GM12878 (cell line): Measurements from ENCODE around the gene TSPAN19. TPM values are rescaled to one million over a fixed set of nuclear protein-coding genes. Genes with fewer than 3 reads are reported as not detected.

Source experiments
- CUX1 ChIP-seq: IDR thresholded peaks from 2 replicates; pipeline ENCODE4 v1.6.1; 2012; ENCODE audit warnings: improper control_type of control experiment, low read depth, low read length; ENCODE audit not compliant: insufficient replicate concordance
- ETV6 ChIP-seq, 2 experiments: fragments of 450-650 bp in 1 of 2; IDR thresholded peaks in 1 of 2; conservative IDR thresholded peaks in 1 of 2; 2 replicates each; pipeline ENCODE4 v1.6.1; 2014; ENCODE audit warnings: antibody characterized with exemption in 1 of 2, borderline replicate concordance in 1 of 2, low read depth in 1 of 2, mild to moderate bottlenecking in 1 of 2, moderate library complexity in 1 of 2
- NFYA ChIP-seq: IDR thresholded peaks from 2 replicates; pipeline ENCODE4 v1.6.1; 2011; ENCODE audit warnings: low read depth, mild to moderate bottlenecking, low read length, improper control_type of control experiment, borderline replicate concordance
- NKRF ChIP-seq: fragments of 450-650 bp; conservative IDR thresholded peaks from 2 replicates; pipeline ENCODE4 v1.6.1; 2017; ENCODE audit warnings: mild to moderate bottlenecking, moderate library complexity
- ZBTB33 ChIP-seq: fragments of 450-650 bp; IDR thresholded peaks from 2 replicates; pipeline ENCODE4 v1.6.1; 2017; ENCODE audit warnings: mild to moderate bottlenecking
- polyA plus RNA-seq, 11 experiments: library from polyadenylated mRNA; depleted of rRNA in 4 of 11; unstranded in 6 of 11; stranded (reverse) in 5 of 11; fragments of >200 nt; fragmentation: Nextera tagmentation in 4 of 11; fragmentation: Illumina TruSeq in 1 of 11; extraction: Ambion mirVana in 4 of 11; extraction: Trizol in 1 of 11; gene quantifications; 1 replicate in 1 of 11; 2 replicates in 10 of 11; pipeline versions ENCODE4 v1.2.1 to v1.2.3, GENCODE V29; 2011 to 2016; ENCODE audit warnings: inconsistent platforms in 2 of 11, missing spikeins in 2 of 11, low read depth in 1 of 11
- total RNA-seq, 4 experiments: library from RNA; depleted of rRNA in 3 of 4; stranded (reverse); fragments of >200 nt in 3 of 4; fragmentation: Illumina TruSeq in 1 of 4; extraction: Trizol in 1 of 4; gene quantifications; 2 replicates each; pipeline versions ENCODE4 v1.2.1 to v1.2.3, GENCODE V29; 2013 to 2021

The TSPAN19 gene
- total and polyA plus RNA-seq, 10 of the 15 experiments (the other 5 are each of a cell fraction or from before 2014, with no cell fraction given), result not detected

- TF ChIP-seq CUX1 (no peak), NFYA (no peak), ZBTB33 (no peak), ETV6 (conservative IDR thresholded peaks at IDR 0.05 in 1 of 2, IDR thresholded peaks at IDR 0.05 in 1 of 2; ENCODE audit: borderline replicate concordance in 1 of 2, low read depth in 1 of 2) (no peak), NKRF (no peak)
These were observed 66.9 kb downstream of the TSPAN19 start (continued) for GRCh38 chr12:84969226-84969625.

Other genes starting within 250 kb of the TSPAN19 start
- gene SLC6A15, start 123.5 kb downstream of the TSPAN19 start, total RNA-seq (2014; rRNA removed), result not detected in 2 replicates
- gene SLC6A15, start 123.5 kb downstream of the TSPAN19 start, total RNA-seq (2014; rRNA removed; fragmentation: Illumina TruSeq; extraction: Trizol), result not detected in 2 replicates
- gene SLC6A15, start 123.5 kb downstream of the TSPAN19 start, total RNA-seq (2021), result not detected in 2 replicates
- not detected in 2 replicates for gene SLC6A15, start 123.5 kb downstream of the TSPAN19 start, polyA plus RNA-seq (2011; rRNA removed)
- not detected in 2 replicates for gene SLC6A15, start 123.5 kb downstream of the TSPAN19 start, polyA plus RNA-seq (2014; fragmentation: Illumina TruSeq; extraction: Trizol)
- not detected for gene SLC6A15, start 123.5 kb downstream of the TSPAN19 start, polyA plus RNA-seq (2014; fragmentation: Nextera tagmentation; extraction: Ambion mirVana)
- not detected in 2 replicates for gene SLC6A15, start 123.5 kb downstream of the TSPAN19 start, polyA plus RNA-seq (2014; rRNA removed)
- gene SLC6A15, start 123.5 kb downstream of the TSPAN19 start, polyA plus RNA-seq (2016; fragmentation: Nextera tagmentation; extraction: Ambion mirVana), result under 1 TPM in 1 of 2 experiments, not detected in 1; 0.04 TPM
- 0.05 and 0.23 TPM in 2 replicates for gene LRRIQ1, start 74 bp upstream of the TSPAN19 start, total RNA-seq (2014; rRNA removed)
- gene LRRIQ1, start 74 bp upstream of the TSPAN19 start, total RNA-seq (2014; rRNA removed; fragmentation: Illumina TruSeq; extraction: Trizol), result not detected in 2 replicates
- gene LRRIQ1, start 74 bp upstream of the TSPAN19 start, total RNA-seq (2021), result not detected in 2 replicates
- 0.14 and 0.46 TPM in 2 replicates for gene LRRIQ1, start 74 bp upstream of the TSPAN19 start, polyA plus RNA-seq (2011; rRNA removed)
- 0.34 TPM in 1 of 2 replicates, not detected in the other for gene LRRIQ1, start 74 bp upstream of the TSPAN19 start, polyA plus RNA-seq (2014; fragmentation: Illumina TruSeq; extraction: Trizol)
- gene LRRIQ1, start 74 bp upstream of the TSPAN19 start, polyA plus RNA-seq (2014; fragmentation: Nextera tagmentation; extraction: Ambion mirVana), result not detected
- 0.45 TPM in 1 of 2 replicates, not detected in the other for gene LRRIQ1, start 74 bp upstream of the TSPAN19 start, polyA plus RNA-seq (2014; rRNA removed)
- under 1 TPM; 0.40 to 0.44 TPM for gene LRRIQ1, start 74 bp upstream of the TSPAN19 start, polyA plus RNA-seq (2016; fragmentation: Nextera tagmentation; extraction: Ambion mirVana)
- gene ALX1, start 243.9 kb upstream of the TSPAN19 start, total RNA-seq (2014; rRNA removed), result not detected in 2 replicates
- gene ALX1, start 243.9 kb upstream of the TSPAN19 start, total RNA-seq (2014; rRNA removed; fragmentation: Illumina TruSeq; extraction: Trizol), result not detected in 2 replicates
- not detected in 2 replicates for gene ALX1, start 243.9 kb upstream of the TSPAN19 start, total RNA-seq (2021)
- not detected in 2 replicates for gene ALX1, start 243.9 kb upstream of the TSPAN19 start, polyA plus RNA-seq (2011; rRNA removed)
- not detected in 2 replicates for gene ALX1, start 243.9 kb upstream of the TSPAN19 start, polyA plus RNA-seq (2014; fragmentation: Illumina TruSeq; extraction: Trizol)
- under 1 TPM in 1 of 2 experiments, not detected in 1; 0.06 TPM for gene ALX1, start 243.9 kb upstream of the TSPAN19 start, polyA plus RNA-seq (2014; fragmentation: Nextera tagmentation; extraction: Ambion mirVana)
- gene ALX1, start 243.9 kb upstream of the TSPAN19 start, polyA plus RNA-seq (2014; rRNA removed), result not detected in 2 replicates
- gene ALX1, start 243.9 kb upstream of the TSPAN19 start, polyA plus RNA-seq (2016; fragmentation: Nextera tagmentation; extraction: Ambion mirVana), result not detected